HG02981 (cell line): ENCODE data around the gene CABLES1.

ENCODE experiments used
- ATAC-seq: cut with Tn5 transposase; IDR thresholded peaks from one replicate; pipeline ENCODE4 v1.9.1; 2021; ENCODE audit warnings: mild to moderate bottlenecking, moderate library complexity; ENCODE audit not compliant: unreplicated experiment

CABLES1 gene

GRCh38 chr18:23238152-23238531 lies 102.9 kb downstream of the CABLES1 start:
- no peak for ATAC-seq

DNA sequence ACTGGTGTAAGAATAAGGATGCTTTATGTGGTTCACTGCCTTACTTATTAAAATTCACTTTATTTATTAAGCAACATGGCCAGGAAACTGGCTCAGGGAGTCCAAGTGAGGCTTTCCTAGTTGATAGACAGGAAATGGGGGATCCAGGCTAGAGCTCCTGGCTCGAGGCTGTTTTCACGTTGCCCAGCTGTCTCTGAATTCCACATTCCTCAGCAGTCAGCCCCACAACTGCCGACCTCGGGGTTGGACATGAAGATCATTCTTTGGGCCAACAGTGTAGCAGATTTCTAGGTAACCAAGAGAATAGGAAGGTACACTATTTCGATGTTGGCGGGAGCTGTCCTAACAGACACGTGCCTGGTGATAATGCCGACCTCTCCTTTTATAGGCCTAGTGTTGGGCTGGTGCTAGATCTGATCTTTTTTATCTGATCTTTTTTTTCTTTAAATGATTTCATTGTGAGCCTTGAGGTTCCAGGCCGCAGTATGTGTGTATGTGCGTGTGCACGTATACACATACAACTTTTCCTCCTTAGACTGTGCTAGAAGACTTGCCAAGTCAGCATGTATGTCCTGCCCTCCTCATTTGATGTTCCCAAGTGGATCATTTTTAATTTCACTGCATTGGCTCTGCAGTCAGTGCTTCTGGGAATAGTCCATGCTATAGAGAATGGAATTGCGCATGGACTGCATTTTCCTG lies 103.5 kb downstream of the CABLES1 start:
- no peak for ATAC-seq

DNA sequence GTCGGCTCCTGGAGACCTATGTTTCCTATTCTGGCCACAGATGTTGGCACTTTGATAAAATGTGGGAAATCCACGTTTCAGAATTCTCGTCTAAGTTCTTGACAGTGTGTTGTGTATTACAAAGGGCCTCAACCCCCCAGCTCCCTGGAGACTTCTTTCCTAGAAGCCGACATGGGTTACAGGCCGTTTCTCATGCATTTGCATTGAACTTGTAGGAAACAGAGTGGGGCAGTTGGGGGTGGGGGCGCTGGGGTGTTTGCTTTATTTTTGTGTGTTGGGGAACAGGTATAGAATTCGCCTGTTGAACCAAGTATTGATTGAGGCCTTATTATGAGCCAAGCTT lies 104.0 kb downstream of the CABLES1 start:
- ATAC-seq = no peak

DNA sequence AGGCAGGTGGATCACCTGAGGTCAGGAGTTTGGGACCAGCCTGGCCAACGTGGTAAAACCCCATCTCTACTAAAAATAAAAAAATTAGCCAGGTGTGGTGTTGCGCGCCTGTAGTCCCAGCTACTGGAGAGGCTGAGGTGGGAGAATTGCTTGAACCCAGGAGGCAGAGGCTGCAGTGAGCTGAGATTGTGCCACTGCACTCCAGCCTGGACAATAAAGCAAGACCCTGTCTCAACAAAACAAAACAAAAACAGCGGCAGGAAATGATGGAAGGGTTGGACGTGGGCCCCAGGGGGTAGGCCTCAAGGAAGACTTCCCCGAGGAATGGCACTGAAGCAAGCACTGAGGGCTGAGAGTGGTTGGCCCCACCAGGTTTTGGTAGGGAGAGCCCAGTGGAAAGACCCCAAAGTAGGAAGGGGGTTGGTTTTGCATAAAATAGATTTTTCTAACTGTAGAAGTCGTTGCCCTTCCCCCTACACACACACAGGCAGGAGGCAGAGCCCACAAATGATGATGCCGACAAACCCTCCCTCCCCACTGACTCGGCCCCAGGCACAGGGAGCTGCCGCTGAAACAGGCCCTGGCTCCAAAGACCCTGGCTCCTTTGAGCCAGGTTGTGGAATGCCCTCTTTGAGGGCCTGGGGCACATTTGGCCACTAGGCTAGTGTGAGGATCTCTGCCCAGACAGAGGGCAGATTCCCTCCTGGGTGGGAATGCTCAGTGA lies 104.8 kb downstream of the CABLES1 start:
- no peak for ATAC-seq

- no peak for ATAC-seq
Observed at GRCh38 chr18:23240609-23240930, 105.3 kb downstream of the CABLES1 start.

DNA sequence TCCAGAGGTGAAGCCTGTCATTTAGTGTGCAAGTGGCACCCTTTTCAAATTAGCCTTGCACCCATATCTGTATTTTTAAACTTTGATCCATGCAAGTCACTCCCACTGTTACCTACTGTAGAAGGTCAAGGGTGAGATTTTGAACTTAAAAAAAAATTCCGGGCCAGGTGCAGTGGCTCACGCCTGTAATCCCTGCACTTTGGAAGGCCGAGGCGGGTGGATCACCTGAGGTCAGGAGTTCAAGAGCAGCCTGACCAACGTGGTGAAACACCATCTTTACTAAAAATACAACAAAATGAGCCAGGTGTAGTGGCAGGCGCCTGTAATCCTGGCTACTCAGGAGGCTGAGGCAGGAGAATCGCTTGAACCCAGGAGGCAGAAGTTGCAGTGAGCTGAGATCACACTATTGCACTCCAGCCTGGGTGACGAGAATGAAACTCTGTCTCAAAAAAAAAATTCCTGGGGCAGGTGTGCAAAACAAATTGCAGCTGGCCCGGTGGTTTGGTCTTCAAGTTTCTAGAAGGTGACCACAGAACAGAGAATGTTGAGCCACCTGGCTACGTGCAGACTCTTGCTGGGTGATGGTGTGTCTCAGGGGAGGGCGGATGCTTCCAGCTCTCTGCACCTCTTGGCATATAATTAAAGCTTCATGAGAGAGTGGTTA lies 106.7 kb downstream of the CABLES1 start:
- ATAC-seq = peak; percentile 83

DNA sequence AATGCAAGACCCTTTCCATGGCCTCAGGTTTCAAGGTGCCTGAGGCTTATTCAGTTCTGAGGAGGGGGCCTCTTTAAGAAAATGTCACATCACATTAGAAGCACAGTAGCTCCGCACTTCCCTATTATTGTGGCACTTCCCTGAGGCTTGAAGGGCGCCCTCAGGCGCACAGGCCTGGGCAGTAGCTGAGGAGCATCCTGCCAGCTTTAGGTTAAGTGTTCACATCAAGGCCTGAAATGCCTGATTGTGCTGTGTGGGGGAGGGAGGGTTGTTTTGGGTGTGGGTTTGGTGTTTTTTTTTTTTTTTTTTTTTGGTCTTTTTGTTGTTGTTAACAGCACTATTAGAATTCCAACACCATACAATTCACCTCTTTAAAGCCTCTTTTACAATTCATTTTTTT lies 107.9 kb downstream of the CABLES1 start:
- ATAC-seq = no peak

- ATAC-seq = no peak
Observed at GRCh38 chr18:23243816-23244215, 108.5 kb downstream of the CABLES1 start.

DNA sequence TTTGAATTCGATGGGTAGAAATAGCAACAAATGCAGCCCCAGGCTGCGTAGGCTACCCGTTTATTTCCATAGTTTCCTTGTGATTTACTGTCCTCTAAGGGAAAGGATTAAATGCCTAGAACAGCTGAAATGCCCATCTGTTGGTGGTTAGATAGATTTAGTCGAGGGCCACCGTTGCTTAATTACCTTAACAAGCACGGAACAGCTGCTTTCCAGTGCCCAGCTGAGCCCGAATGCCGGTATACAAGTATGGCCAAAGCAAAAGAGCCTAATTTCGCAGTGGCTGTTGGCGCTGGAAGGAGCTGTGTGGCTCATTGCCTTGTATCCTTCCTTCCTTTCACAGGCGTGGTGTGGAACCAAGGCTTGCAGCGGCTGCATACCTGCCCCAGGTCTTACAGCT lies 109.1 kb downstream of the CABLES1 start:
- no peak for ATAC-seq

DNA sequence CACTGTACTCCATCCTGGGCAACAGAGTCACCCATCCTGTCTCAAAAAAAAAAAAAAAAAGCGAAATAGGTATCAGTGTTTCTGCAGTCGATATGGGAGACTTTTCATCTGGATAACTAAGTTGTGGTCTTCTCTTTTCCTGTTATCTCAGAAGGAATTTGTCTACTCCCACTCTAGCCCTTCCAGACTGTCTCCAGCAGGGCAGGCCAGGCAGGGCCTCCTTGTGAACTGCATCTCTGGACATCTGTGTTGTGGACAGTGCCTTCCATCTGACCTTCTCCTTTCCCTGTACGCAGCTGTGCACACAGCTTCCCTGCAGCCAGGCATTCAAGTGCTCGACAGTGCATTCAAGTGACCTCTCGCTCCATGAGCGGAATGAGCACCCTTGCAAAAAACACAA lies 110.2 kb downstream of the CABLES1 start:
- ATAC-seq = no peak

DNA sequence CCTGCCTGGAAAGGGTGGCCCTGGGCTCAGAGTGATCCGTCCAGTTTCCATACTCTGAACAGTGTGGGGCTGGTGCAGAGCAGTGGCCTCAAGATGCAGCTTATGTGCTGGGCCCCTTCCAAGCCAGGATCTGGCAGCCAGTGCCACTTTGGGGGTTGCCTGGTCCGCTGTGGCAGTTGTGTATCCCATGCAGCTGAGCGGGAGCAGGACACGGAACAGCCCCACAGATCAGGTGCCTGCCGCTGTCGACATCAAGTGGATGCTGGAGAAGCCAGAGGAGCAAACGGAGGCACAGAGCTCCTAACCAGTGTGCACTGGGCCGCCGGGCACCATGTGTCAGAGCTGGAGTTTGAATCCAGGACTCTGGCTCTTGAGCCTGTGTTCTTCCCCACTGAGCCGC lies 112.0 kb downstream of the CABLES1 start:
- ATAC-seq = no peak

DNA sequence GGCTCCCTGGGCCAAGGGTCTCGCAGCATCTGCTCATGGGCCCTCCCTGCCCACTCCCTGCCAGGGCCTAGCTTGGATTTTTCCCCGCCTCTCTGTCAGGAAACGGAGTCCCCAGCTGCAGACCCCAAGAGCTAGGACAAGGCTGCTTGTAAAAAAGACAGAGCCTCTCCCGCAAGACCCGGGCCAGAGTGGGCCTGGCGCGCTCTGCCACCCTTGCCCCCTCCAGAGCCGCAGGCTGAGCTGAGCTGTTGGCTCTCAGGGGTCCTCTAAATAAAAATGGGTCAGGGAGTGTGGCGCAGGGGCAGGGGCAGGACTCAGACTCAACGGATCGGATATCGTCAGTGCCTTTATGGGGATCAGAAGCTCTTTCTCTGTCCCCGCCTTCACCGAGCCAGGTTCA lies 112.6 kb downstream of the CABLES1 start:
- no peak for ATAC-seq

DNA sequence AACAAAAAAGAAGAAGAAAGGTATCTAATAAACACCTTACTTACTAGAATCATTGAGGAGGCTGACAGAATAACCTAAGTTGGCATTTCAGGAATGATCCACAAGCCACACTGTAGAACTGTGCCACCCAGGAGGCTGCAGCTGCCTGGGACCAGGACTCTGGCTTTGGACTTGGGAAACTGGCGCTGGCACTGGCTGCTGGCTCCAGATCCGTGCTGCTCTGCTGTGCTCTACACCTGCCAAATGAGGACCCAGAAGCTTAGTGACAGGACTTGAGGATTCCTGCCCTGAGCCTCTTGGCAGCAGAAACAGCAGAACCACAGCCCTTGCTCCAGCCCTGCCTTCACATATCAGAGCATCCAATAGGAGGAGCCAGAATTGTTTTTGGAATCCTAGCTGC lies 113.5 kb downstream of the CABLES1 start:
- no peak for ATAC-seq

- no peak for ATAC-seq
Observed at GRCh38 chr18:23249348-23249747, 114.1 kb downstream of the CABLES1 start.

DNA sequence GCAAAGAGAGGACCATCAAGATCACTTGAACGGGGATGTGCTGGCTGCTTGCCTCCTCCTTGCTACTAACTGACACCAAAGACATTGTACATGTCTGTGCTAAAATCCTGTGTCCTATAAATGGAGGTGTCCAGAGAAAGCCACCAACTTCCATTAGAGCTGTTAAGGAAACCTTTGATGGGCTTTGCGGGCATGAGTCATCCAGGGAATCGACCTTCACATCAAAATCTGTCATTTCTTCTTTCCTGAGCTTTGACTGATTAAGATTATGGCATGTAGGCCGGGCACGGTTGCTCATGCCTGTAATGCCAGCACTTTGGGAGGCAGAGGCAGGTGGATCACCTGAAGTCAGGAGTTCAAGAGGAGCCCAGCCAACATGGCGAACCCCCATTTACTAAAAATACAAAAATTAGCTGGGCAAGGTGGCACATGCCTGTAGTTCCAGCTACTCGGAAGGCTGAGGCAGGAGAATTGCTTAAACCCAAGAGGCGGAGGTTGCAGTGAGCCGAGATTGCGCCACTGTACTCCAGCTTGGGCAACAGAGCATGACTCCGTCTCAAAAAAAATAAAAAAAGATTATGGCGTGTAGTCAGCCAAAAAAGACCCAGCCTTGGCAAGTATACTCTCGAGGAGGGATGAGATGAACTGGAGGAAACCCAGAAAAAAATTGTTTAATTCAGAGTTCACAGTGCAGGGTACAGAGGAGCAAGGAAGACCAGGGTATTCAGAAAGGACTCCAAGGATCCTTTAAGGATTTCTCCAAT lies 115.8 kb downstream of the CABLES1 start:
- no peak for ATAC-seq

DNA sequence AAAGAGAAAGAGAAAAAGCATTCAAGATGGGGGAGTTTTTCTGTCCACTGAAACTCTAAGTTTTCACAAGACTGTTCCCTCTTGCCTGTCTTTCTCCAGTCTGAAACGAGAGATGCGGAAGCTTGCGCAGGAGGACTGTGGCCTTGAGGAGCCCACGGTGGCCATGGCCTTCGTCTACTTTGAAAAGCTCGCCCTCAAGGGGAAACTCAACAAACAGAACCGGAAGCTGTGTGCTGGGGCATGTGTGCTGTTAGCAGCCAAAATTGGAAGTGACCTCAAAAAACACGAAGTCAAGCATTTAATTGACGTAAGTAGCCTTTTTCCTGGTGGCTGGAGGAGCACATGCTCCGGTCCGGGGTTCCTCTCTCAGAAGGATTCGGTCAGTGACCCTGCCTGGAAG lies 118.3 kb downstream of the CABLES1 start:
- ATAC-seq = no peak

- no peak for ATAC-seq
Observed at GRCh38 chr18:23257137-23257536, 121.9 kb downstream of the CABLES1 start.

DNA sequence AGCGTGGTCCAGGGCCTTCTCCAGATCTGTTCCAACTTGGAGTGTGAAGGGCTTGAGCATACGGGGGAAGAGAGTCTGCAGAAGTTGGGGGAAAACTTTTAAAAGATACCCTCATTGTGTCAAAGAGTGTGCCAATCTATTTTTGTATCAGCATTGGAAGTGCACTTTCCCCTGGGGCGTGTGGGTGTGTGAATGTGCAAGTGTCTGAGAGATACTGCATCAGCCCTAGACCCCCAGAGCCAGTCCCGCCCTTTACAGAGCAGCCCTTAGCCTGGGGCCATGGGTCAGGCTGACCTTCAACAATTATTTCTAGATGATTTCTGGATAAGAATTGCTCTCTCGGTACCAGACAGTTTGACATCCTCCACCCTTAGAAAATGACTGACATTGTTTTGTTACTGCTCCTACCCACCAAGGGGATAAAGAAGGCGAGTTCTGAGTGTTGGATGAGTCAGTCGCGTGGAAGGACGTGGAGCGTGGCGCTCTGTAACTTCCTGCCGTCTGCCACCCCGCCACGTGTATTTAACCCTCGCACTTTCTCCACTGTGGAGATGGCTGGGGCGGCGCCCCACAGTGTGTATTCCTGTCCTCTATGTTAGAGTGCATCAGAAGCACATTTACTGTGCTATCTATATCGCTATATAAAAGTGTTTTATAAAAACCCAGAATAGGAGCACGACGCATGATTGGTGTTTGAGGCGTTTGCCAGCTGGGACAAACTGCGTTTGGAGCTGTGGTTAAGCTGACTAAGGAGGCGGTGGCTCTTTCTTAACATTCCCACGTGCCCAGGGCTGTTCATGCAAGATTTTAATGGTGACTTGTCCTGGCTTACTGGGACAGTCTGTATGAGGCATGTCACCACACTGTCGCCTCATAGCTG lies 122.6 kb downstream of the CABLES1 start:
- no peak for ATAC-seq

DNA sequence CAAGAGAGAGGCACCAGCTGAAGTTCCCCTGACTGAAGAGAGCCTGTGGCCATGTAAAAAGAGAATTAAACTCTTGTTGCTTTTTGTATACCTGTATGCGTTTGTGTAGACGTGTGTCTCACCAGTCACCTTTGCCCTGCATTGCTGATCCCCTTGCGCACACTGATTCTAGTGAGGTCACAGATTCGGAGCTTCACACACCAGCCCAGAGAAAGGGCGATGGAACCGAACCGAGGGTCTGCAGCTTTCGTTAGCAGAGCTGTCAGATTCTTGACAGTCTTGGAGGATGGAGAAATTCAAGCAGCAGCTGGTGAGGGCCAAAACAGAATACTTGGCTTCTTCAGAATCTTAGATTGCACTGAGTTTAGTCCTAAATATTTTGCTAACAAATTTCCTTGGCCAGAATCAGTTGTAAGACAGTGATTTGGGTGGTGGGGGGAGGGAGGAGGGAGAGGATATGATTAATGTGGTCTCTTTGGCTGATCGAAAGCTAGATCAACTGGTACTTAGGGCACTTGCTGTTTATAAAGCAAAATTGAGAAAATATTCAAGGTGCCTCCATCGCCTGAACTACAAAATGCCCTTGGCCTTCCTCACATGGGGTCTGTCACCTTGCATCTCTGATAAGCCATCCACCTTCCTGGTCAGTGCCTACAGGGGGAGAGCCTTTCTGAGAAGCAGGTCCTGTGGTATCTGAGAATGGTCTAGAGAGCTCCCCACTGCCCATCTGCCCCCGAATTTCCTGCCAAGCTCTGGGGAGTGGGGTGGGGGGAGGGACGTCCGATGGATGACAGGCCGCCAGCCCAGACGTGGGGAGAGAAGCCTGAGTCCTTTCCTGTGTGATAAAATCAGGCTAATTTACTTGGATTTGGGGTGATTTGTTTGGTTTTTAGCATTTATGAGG lies 123.5 kb downstream of the CABLES1 start:
- no peak for ATAC-seq
